HCT116 (cell line): ENCODE data around the gene ADGRG6. TPM values are rescaled to one million over a fixed set of nuclear protein-coding genes. Genes with fewer than 3 reads are reported as not detected.

ENCODE experiments used
- ATAC-seq: fragments of 200-7000 bp; cut with Tn5 transposase; 2 replicates; pipeline ENCODE4 v1.9.1; 2020; ENCODE audit warnings: mild to moderate bottlenecking, moderate library complexity
- BruUV-seq: library from RNA; stranded (reverse); fragments of 400-500 nt; replicated peaks from 2 replicates; lab custom pipeline; 2021; lab: Mats Ljungman, UMichigan
- CTCF ChIA-PET: fragments of 300-600 bp; sonication (Branson Sonifier 250); formaldehyde crosslinking; loops from one replicate; lab custom pipeline; 2021; ENCODE audit warnings: antibody characterized with exemption; lab: Charles Lee
- POLR2A ChIA-PET: fragments of 300-600, 350-600 bp; sonication (Branson Sonifier 250); formaldehyde crosslinking; loops from one replicate; lab custom pipeline; 2021; ENCODE audit warnings: antibody characterized with exemption; lab: Charles Lee
- RAD21 ChIA-PET, 2 experiments: fragments of 300-600 bp; sonication (Branson Sonifier 250); formaldehyde crosslinking; loops; one replicate each; lab custom pipeline; 2023; ENCODE audit warnings: low total read pairs in 2 of 2; ENCODE audit not compliant: uncharacterized antibody in 2 of 2, unreplicated experiment in 2 of 2, low non-redundant PET in 1 of 2; lab: Charles Lee
- DNase-seq: peaks from one replicate; pipeline ENCODE4 v3.0.0-alpha.2; 2010; ENCODE audit warnings: low read depth, low spot score
- H2AFZ ChIP-seq: fragments of 200-600 bp; shearing (Covaris generic), sonication (generic); 2 replicates; pipeline ENCODE4 v1.6.1; 2017; ENCODE audit warnings: low read depth, mixed run types, mixed read lengths, antibody characterized with exemption, low read length; ENCODE audit not compliant: poor library complexity, severe bottlenecking
- H3K27ac ChIP-seq: 2 replicates; pipeline ENCODE4 v1.5.1; 2012; ENCODE audit warnings: low read depth, low read length
- H3K27me3 ChIP-seq: fragments of 200-600 bp; sonication (generic); 2 replicates; pipeline ENCODE4 v1.6.1; 2016; ENCODE audit warnings: mixed run types, low read length, mixed read lengths; ENCODE audit not compliant: insufficient read depth
- H3K36me3 ChIP-seq, 2 experiments: fragments of 200-500 bp in 1 of 2; fragments of 200-600 bp in 1 of 2; sonication (Bioruptor generic) in 1 of 2; sonication (generic) in 1 of 2; 2 replicates each; pipeline versions ENCODE4 v1.5.1 to v1.6.1; 2014 to 2016; ENCODE audit warnings: low read length in 2 of 2, inconsistent platforms in 1 of 2, mixed read lengths in 1 of 2, mixed run types in 1 of 2; ENCODE audit not compliant: insufficient read depth in 2 of 2, control insufficient read depth in 1 of 2
- H3K4me1 ChIP-seq, 2 experiments: fragments of 200-600 bp in 1 of 2; sonication (generic) in 1 of 2; 2 replicates each; pipeline versions ENCODE4 v1.5.1 to v1.6.1; 2012 to 2017; ENCODE audit warnings: low read length in 2 of 2, inconsistent platforms in 1 of 2, mild to moderate bottlenecking in 1 of 2, mixed read lengths in 1 of 2, mixed run types in 1 of 2, moderate library complexity in 1 of 2; ENCODE audit not compliant: insufficient read depth in 2 of 2, control insufficient read depth in 1 of 2
- H3K4me2 ChIP-seq: fragments of 200-600 bp; sonication (generic); 2 replicates; pipeline ENCODE4 v1.6.1; 2017; ENCODE audit warnings: mixed run types, low read length, mixed read lengths
- H3K4me3 ChIP-seq, 2 experiments: fragments of 200-600 bp in 1 of 2; sonication (generic) in 1 of 2; replicated peaks in 1 of 2; 2 replicates each; pipeline ENCODE4 v1.5.1; 2011 to 2016; ENCODE audit warnings: low read length in 2 of 2, control low read depth in 1 of 2, low read depth in 1 of 2, mild to moderate bottlenecking in 1 of 2, mixed read lengths in 1 of 2, mixed run types in 1 of 2
- H3K79me2 ChIP-seq: fragments of 200-600 bp; sonication (generic); 2 replicates; pipeline ENCODE4 v1.6.1; 2017; ENCODE audit warnings: mild to moderate bottlenecking, mixed run types, low read length, moderate library complexity, mixed read lengths; ENCODE audit not compliant: insufficient read depth
- H3K9ac ChIP-seq: fragments of 200-600 bp; sonication (generic); 2 replicates; pipeline ENCODE4 v1.6.1; 2016; ENCODE audit warnings: low read length, mixed read lengths
- H3K9me2 ChIP-seq: fragments of 200-600 bp; sonication (generic), shearing (Covaris generic); 2 replicates; pipeline ENCODE4 v1.6.1; 2017; ENCODE audit warnings: mixed run types, mild to moderate bottlenecking, moderate library complexity; ENCODE audit not compliant: insufficient read depth
- H3K9me3 ChIP-seq, 2 experiments: fragments of 200-500 bp in 1 of 2; fragments of 200-600 bp in 1 of 2; sonication (Bioruptor generic) in 1 of 2; sonication (generic) in 1 of 2; 2 replicates each; pipeline ENCODE4 v1.6.1; 2014 to 2017; ENCODE audit warnings: low read length in 2 of 2, mixed read lengths in 2 of 2, inconsistent platforms in 1 of 2, low read depth in 1 of 2, mild to moderate bottlenecking in 1 of 2, mixed run types in 1 of 2, moderate library complexity in 1 of 2; ENCODE audit not compliant: control insufficient read depth in 1 of 2, insufficient read depth in 1 of 2
- H4K20me1 ChIP-seq: fragments of 200-600 bp; sonication (generic), shearing (Covaris generic); 2 replicates; pipeline ENCODE4 v1.6.1; 2017; ENCODE audit warnings: mixed run types, mild to moderate bottlenecking, moderate library complexity; ENCODE audit not compliant: insufficient read depth
- CBX3 ChIP-seq: IDR thresholded peaks from 2 replicates; pipeline ENCODE4 v1.6.1; 2012; ENCODE audit warnings: low read depth
- CEBPB ChIP-seq: IDR thresholded peaks from 2 replicates; pipeline ENCODE4 v1.6.1; 2012; ENCODE audit warnings: low read depth
- CTCF ChIP-seq, 3 experiments: fragments of 200-600 bp in 1 of 3; sonication (generic) in 1 of 3; IDR thresholded peaks in 2 of 3; conservative IDR thresholded peaks in 1 of 3; 2 replicates each; pipeline ENCODE4 v1.5.1; 2012 to 2017; ENCODE audit warnings: low read depth in 2 of 3, low read length in 2 of 3, antibody characterized with exemption in 1 of 3, borderline replicate concordance in 1 of 3, control low read depth in 1 of 3, mild to moderate bottlenecking in 1 of 3, mixed read lengths in 1 of 3, mixed run types in 1 of 3, moderate library complexity in 1 of 3; ENCODE audit not compliant: insufficient read depth in 1 of 3
- ELF1 ChIP-seq: IDR thresholded peaks from 2 replicates; pipeline ENCODE4 v1.6.1; 2012; ENCODE audit warnings: low read depth, borderline replicate concordance
- EZH2 ChIP-seq: fragments of 200-600 bp; sonication (generic); IDR thresholded peaks from 2 replicates; pipeline ENCODE4 v1.6.1; 2017; ENCODE audit warnings: antibody characterized with exemption, mixed run types
- EZH2phosphoT487 ChIP-seq: fragments of 200-600 bp; IDR thresholded peaks from 2 replicates; pipeline ENCODE4 v1.6.1; 2018; ENCODE audit warnings: antibody characterized with exemption, borderline replicate concordance
- POLR2A ChIP-seq: IDR thresholded peaks from 2 replicates; pipeline ENCODE4 v1.7.0; 2011; ENCODE audit warnings: borderline replicate concordance; ENCODE audit not compliant: insufficient read depth, insufficient read length; ENCODE audit errors: extremely low read depth
- POLR2AphosphoS5 ChIP-seq: IDR thresholded peaks from 2 replicates; pipeline ENCODE4 v1.6.1; 2011; ENCODE audit warnings: mild to moderate bottlenecking, low read depth, low read length, moderate library complexity
- SP1 ChIP-seq: IDR thresholded peaks from 2 replicates; pipeline ENCODE4 v1.6.1; 2012; ENCODE audit warnings: low read depth
- SRF ChIP-seq: IDR thresholded peaks from 2 replicates; pipeline ENCODE4 v1.6.1; 2012; ENCODE audit warnings: low read depth
- TCF7L2 ChIP-seq: IDR thresholded peaks from 2 replicates; pipeline ENCODE4 v1.7.0; 2011; ENCODE audit warnings: borderline replicate concordance, inconsistent platforms; ENCODE audit not compliant: insufficient read depth, insufficient read length; ENCODE audit errors: extremely low read depth
- YY1 ChIP-seq: IDR thresholded peaks from 2 replicates; pipeline ENCODE4 v1.6.1; 2011; ENCODE audit warnings: low read length, low read depth, moderate library complexity, mild to moderate bottlenecking; ENCODE audit not compliant: insufficient replicate concordance; ENCODE audit errors: extremely low read depth
- ZNF274 ChIP-seq: fragments of 200-500 bp; sonication (Bioruptor generic); IDR thresholded peaks from 2 replicates; pipeline ENCODE4 v1.6.1; 2014; ENCODE audit warnings: mild to moderate bottlenecking, low read depth, low read length, inconsistent platforms
- intact Hi-C: fragments of 100-400 bp; cut with micrococcal nuclease; formaldehyde crosslinking; loops from 2 replicates; pipeline ENCODE4 v1.10.0; 2022
- total RNA-seq: library from RNA; stranded (reverse); gene quantifications from one replicate; pipeline ENCODE4 v1.2.1, GENCODE V29; 2021; ENCODE audit not compliant: unreplicated experiment
- TF ChIP-seq, protein P1 (sequence below): IDR thresholded peaks from 2 replicates; pipeline ENCODE4 v1.6.1; 2011; ENCODE audit warnings: mild to moderate bottlenecking, low read length, moderate library complexity; ENCODE audit not compliant: insufficient replicate concordance; ENCODE audit errors: extremely low read depth
- TF ChIP-seq, protein P2 (sequence below): IDR thresholded peaks from 2 replicates; pipeline ENCODE4 v1.6.1; 2012; ENCODE audit warnings: low read depth

Gene ADGRG6
- total RNA-seq, 1 experiment from 2014 or later, result 67.9 TPM

DNA sequence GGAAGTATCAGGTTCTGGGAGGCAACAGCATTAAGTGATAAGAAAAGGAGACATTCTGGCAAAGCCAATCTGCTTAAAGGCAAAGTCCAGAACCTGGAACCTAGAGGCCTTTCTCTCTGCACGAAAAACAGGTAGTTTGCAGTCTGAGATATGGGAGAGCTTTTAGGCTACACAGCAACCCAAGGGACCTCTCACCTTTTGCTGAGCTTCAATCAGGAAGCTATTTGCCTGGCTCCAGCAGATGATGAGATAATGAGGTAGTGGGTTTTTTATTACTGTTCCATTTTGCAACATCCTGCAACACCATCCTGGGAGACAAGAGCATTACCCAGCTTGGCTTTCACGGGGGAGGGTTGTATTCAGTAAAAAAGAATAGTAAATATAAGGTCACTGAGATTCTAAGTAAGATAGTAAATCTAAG lies 143.1 kb downstream of the ADGRG6 start:
- BruUV-seq, result no TSS peak
- Histone ChIP-seq H3K4me1 (no peaks in the 10 kb centered on the region), H3K79me2 (no peaks in the 10 kb centered on the region), H3K9me2 (no peaks in the 10 kb centered on the region), H2AFZ (no peak overlapping the region), H4K20me1 (no peaks in the 10 kb centered on the region), H3K9me3 (no peaks in the 10 kb centered on the region), H3K36me3 (peaks cover 4 to 9% of the 10 kb centered on the region in 2 experiments; a peak in 1 of 4 replicates), H3K4me2 (no peak overlapping the region), H3K27me3 (no peaks in the 10 kb centered on the region), H3K9ac (no peak overlapping the region), H3K27ac (no peak overlapping the region), H3K4me3 (no peak overlapping the region)
- DNase-seq (no peak), ATAC-seq (no peak)
- intact Hi-C loops, result no loop called here
- TF ChIP-seq CEBPB, result no peak
- no peak for TF ChIP-seq SP1
- TF ChIP-seq, protein P1, sequence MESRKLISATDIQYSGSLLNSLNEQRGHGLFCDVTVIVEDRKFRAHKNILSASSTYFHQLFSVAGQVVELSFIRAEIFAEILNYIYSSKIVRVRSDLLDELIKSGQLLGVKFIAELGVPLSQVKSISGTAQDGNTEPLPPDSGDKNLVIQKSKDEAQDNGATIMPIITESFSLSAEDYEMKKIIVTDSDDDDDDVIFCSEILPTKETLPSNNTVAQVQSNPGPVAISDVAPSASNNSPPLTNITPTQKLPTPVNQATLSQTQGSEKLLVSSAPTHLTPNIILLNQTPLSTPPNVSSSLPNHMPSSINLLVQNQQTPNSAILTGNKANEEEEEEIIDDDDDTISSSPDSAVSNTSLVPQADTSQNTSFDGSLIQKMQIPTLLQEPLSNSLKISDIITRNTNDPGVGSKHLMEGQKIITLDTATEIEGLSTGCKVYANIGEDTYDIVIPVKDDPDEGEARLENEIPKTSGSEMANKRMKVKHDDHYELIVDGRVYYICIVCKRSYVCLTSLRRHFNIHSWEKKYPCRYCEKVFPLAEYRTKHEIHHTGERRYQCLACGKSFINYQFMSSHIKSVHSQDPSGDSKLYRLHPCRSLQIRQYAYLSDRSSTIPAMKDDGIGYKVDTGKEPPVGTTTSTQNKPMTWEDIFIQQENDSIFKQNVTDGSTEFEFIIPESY, result no peak
- no peak for TF ChIP-seq ZNF274
- no peak for TF ChIP-seq TCF7L2
- TF ChIP-seq CBX3, result no peak
- TF ChIP-seq POLR2AphosphoS5, result no peak
- TF ChIP-seq YY1, result no peak
- TF ChIP-seq EZH2phosphoT487, result no peak
- no peak for TF ChIP-seq EZH2
- TF ChIP-seq POLR2A, result no peak
- no peak for TF ChIP-seq CTCF (IDR thresholded peaks at IDR 0.05 in 2 of 3, conservative IDR thresholded peaks at IDR 0.05 in 1 of 3; ENCODE audit: borderline replicate concordance in 1 of 3, insufficient read depth in 1 of 3, low read depth in 2 of 3, low read length in 2 of 3)
- TF ChIP-seq, protein P2, sequence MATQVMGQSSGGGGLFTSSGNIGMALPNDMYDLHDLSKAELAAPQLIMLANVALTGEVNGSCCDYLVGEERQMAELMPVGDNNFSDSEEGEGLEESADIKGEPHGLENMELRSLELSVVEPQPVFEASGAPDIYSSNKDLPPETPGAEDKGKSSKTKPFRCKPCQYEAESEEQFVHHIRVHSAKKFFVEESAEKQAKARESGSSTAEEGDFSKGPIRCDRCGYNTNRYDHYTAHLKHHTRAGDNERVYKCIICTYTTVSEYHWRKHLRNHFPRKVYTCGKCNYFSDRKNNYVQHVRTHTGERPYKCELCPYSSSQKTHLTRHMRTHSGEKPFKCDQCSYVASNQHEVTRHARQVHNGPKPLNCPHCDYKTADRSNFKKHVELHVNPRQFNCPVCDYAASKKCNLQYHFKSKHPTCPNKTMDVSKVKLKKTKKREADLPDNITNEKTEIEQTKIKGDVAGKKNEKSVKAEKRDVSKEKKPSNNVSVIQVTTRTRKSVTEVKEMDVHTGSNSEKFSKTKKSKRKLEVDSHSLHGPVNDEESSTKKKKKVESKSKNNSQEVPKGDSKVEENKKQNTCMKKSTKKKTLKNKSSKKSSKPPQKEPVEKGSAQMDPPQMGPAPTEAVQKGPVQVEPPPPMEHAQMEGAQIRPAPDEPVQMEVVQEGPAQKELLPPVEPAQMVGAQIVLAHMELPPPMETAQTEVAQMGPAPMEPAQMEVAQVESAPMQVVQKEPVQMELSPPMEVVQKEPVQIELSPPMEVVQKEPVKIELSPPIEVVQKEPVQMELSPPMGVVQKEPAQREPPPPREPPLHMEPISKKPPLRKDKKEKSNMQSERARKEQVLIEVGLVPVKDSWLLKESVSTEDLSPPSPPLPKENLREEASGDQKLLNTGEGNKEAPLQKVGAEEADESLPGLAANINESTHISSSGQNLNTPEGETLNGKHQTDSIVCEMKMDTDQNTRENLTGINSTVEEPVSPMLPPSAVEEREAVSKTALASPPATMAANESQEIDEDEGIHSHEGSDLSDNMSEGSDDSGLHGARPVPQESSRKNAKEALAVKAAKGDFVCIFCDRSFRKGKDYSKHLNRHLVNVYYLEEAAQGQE, result no peak
- TF ChIP-seq SRF, result no peak
- no peak for TF ChIP-seq ELF1
- CTCF ChIA-PET, result no interaction called here
- RAD21 ChIA-PET, result no interaction called here
- POLR2A ChIA-PET, result no interaction called here
